AG09309 (cell line): ENCODE results near the gene RBX1.
A peak's percentile ranks its signal among the peaks of the same experiment; 100 is the strongest.

Experiments
- DNase-seq: peaks from one replicate; pipeline ENCODE4 v3.0.0-alpha.2; 2010; ENCODE audit warnings: low read depth
- H3K4me3 ChIP-seq: 2 replicates; pipeline ENCODE4 v1.5.1; 2011; ENCODE audit warnings: mild to moderate bottlenecking, low read depth, low read length, moderate library complexity; ENCODE audit not compliant: control insufficient read depth
- CTCF ChIP-seq: IDR thresholded peaks from 2 replicates; pipeline ENCODE4 v1.5.1; 2011; ENCODE audit warnings: mild to moderate bottlenecking, low read depth, low read length, inconsistent platforms; ENCODE audit not compliant: insufficient read depth, control insufficient read depth; ENCODE audit errors: missing control alignments

RBX1 gene

GRCh38 chr22:40966726-40967085 lies 15.5 kb downstream of the RBX1 start:
- no peak for DNase-seq
- TF ChIP-seq CTCF: no peak
- no peak overlapping the region for H3K4me3 ChIP-seq

- no peak for DNase-seq
- H3K4me3 ChIP-seq: no peak overlapping the region
- TF ChIP-seq CTCF: no peak
Measured at GRCh38 chr22:40967111-40967760, 16.1 kb downstream of the RBX1 start.

- TF ChIP-seq CTCF: no peak
- DNase-seq: no peak
- no peak overlapping the region for H3K4me3 ChIP-seq
Measured at GRCh38 chr22:40972587-40972986, 21.4 kb downstream of the RBX1 start.

DNA sequence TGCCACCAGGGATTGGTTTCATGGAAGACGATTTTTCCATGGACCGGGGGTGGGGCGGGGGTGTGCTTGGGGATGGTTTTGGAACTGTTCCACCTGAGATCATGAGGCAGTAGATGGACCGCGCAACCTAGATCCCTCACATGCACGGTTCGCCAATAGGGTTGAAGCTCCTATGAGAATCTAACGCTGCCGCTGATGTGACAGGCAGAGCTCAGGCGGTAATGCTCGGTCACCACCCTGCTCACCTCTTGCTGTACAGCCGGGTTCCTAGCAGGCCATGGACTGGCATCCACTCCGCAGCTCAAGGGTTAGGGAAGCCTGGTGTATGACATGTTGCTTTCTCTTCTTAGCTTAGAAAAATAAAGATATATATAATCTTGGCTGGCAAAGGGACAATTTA lies 22.0 kb downstream of the RBX1 start:
- TF ChIP-seq CTCF: no peak
- DNase-seq: no peak
- no peak overlapping the region for H3K4me3 ChIP-seq

- DNase-seq: peak; percentile 13
- H3K4me3 ChIP-seq: no peak overlapping the region
- no peak for TF ChIP-seq CTCF
Measured at GRCh38 chr22:40975366-40975765, 24.2 kb downstream of the RBX1 start.

GRCh38 chr22:40976866-40977700 lies 25.9 kb downstream of the RBX1 start:
- no peak for DNase-seq
- H3K4me3 ChIP-seq: no peak overlapping the region
- no peak for TF ChIP-seq CTCF

GRCh38 chr22:40979198-40979597 lies 28.0 kb downstream of the RBX1 start:
- no peak overlapping the region for H3K4me3 ChIP-seq
- no peak for DNase-seq
- TF ChIP-seq CTCF: no peak
